Hippocampal formation (tissue), 2 donors: ENCODE measurements around the gene RNF17.
"Not testable (repeated sequence)": the region's sequence is repeated elsewhere in the genome, so short reads cannot be mapped to it uniquely, and the experiment has no call there.

Experiments
- DNase-seq, 2 donors: peaks; one replicate each; lab custom pipeline; 2025; lab: John Stamatoyannopoulos, UW

RNF17 gene, protein sequence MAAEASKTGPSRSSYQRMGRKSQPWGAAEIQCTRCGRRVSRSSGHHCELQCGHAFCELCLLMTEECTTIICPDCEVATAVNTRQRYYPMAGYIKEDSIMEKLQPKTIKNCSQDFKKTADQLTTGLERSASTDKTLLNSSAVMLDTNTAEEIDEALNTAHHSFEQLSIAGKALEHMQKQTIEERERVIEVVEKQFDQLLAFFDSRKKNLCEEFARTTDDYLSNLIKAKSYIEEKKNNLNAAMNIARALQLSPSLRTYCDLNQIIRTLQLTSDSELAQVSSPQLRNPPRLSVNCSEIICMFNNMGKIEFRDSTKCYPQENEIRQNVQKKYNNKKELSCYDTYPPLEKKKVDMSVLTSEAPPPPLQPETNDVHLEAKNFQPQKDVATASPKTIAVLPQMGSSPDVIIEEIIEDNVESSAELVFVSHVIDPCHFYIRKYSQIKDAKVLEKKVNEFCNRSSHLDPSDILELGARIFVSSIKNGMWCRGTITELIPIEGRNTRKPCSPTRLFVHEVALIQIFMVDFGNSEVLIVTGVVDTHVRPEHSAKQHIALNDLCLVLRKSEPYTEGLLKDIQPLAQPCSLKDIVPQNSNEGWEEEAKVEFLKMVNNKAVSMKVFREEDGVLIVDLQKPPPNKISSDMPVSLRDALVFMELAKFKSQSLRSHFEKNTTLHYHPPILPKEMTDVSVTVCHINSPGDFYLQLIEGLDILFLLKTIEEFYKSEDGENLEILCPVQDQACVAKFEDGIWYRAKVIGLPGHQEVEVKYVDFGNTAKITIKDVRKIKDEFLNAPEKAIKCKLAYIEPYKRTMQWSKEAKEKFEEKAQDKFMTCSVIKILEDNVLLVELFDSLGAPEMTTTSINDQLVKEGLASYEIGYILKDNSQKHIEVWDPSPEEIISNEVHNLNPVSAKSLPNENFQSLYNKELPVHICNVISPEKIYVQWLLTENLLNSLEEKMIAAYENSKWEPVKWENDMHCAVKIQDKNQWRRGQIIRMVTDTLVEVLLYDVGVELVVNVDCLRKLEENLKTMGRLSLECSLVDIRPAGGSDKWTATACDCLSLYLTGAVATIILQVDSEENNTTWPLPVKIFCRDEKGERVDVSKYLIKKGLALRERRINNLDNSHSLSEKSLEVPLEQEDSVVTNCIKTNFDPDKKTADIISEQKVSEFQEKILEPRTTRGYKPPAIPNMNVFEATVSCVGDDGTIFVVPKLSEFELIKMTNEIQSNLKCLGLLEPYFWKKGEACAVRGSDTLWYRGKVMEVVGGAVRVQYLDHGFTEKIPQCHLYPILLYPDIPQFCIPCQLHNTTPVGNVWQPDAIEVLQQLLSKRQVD (N-terminal part only)

DNA sequence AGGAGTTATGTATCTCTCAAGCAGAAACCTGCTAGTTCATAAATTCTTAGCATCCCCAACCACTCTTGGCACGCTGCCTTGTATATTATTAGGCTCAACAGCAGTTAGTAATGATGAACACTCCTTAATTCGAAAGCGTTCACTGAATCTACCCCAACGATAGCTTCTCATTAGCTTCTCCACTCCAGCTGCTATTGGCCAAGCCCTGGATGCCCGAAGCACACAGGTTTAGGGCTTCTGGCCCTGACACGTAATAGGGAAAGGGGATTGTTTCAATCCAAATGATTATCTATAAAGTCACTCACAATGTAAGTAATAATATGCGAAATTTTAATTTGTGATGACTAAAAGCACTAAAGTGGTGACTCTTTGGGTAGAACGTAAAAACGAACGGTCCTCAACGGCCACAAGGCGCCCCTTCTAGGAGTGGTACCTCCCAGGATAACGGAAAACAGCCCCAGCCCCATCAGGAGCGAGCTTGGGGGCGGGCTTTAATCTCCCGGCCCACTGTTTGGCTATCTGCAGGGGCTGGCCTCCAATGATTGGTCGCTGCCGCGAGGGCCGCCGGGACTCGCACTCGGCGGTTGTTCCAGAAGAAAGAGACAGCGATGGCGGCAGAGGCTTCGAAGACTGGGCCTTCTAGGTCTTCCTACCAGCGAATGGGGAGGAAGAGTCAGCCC lies at the start of gene RNF17:
Gene RNF17 (plus strand): TSS at position 574 of the 680 bp plus-strand sequence. CDS start 35 bp downstream, at position 609.
- no peak for DNase-seq

DNA sequence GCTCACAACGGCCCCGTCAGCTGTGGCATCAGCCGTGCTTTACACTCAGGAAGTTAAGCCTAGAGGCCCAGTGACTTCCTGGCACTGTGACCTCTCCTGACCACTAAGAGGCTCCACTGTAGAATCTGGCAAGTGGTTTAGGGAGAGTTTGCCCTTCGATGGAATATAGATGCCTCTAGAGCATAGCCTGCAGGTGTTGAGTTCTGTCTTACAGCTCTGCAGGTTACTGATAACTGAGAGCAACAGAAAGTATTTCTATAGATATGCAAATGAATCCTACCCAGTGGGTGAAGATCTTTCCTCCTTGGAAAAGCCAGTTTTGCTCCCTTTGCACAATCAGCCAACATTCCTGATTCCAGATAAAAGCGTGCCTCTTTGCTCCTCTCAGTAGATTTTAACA lies 48.0 kb upstream of the RNF17 start:
- DNase-seq, result no peak

DNA sequence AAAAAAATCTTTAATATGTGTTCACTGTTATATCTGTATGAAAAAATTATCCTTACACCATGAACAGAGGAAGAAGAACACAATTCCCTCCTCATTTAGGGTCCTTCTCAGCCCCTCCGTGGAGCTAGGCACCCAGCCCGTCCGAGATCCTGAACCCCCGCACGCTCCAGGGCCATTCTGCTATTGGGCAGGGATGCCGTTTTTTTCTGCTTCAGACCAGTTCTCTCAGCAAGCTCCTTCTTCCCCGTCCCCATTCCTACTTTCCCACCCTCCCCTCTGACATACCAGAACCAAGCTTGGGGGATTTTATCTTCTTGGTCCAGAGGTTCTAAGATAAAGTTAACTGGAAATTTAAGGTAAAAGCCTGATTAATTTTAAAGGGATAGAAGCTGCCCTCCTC lies 47.5 kb upstream of the RNF17 start:
- DNase-seq, result no peak

DNA sequence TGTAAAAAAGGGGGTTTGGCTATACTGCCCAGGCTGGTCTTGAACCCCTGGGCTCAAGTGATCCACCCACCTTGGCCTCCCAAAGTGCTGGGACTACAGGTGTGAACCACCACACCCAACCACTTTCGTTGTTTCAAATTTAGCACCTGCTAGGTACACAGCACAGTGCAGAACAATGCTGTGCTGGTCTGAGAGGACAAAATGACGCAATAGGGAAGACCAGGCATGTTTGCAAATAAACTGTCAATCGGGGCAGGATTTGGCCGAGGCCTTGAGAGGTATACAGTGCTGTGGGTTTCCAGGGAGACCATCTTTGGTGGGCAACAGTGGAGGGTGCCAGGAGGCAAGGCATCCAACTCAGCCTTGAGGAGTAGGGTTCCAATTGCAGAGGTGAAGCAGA lies 46.8 kb upstream of the RNF17 start:
- DNase-seq, result no peak

DNA sequence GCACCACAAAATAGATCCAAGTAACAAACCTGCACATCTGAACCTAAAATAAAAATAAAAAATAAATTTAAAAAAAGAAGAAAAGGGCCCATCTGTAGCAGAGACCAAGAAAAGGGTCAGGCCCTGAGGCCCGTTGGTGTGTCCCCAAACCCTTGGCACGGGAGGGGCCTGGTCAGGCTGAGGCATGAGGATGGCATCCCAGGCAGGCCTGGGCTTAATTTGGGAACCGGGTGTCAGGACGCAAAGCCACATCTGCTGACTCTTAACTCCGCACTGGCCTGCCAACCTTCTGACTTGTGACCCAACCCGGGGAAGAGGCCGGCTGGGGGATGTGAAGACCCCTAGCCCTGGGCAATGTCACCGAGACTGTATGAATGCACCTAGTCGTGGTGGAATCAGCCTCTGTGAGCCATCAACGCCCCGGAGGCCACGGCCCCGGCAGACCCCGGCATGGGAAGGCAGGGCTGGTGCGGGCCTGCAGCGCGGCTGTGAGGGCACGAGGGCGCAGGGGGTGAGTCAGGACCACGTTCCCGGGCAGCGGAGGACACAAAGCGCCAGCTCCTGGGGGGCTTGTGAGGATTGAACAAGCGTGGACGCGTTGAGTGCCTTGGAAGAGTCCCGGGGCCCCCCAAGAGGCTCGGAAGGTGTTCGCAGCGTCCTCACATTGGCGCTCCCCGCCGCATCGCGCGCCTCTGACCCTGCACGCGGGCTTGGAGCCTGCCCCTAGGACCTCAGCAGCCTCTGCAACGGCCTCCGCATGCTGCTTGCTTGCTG lies 45.6 kb upstream of the RNF17 start:
- no peak for DNase-seq

DNA sequence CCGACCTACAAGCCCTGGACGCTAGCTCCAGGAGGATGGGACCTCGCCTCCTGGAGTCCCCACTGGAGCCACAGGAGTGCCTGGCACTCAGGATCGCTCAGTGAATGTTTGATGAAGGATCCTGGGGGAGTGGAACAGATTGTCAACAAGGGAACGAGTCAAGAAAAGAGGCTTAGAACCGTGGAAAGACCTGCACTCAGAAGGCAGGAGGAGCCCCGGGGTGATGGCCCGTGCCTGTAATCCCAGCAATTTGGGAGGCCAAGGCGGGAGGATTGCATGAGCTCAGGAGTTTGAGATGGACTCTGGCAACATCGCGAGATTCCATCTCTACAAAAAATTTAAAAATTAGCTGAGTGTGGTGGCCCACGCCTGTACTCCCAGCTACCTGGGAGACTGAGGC lies 44.8 kb upstream of the RNF17 start:
- no peak for DNase-seq

DNA sequence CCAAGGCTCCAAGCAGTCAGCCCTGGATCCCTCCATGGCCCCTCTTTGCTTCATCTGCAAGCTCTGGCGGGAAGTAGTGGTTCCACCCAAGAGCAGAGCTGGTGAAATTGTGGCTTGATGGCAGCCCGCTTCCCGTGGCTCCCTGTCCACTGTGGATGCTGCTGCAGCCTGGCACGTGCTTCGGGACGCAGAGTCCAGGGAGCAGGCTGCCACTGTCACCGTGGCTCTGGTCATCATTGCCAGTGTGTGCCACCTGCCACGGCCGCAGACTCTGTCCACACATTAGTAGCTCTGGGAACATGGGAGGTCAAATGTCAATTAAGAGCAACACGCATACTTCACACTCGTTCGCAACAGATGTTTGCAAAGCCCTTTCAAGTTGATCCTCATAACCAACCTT lies 40.8 kb upstream of the RNF17 start:
- no peak for DNase-seq

DNA sequence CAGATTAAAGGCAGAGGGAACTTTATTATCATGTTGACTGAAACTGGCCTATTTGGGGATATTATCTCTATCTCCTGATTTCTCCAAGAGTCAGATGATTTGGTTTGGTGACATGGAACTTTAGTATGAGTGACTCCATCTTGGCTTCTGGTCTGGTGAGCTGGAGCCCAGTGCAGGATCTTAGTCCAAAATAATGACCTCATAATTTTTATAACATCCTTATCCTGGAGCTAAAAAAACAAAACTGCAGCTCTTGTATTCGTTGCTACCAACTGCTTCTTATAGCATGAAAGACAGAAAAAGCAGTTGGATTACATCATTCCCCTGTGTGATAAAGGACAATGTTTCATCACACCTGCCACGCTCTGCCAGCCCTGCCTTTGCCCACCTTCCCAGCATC lies 39.3 kb upstream of the RNF17 start:
- DNase-seq, result no peak

DNA sequence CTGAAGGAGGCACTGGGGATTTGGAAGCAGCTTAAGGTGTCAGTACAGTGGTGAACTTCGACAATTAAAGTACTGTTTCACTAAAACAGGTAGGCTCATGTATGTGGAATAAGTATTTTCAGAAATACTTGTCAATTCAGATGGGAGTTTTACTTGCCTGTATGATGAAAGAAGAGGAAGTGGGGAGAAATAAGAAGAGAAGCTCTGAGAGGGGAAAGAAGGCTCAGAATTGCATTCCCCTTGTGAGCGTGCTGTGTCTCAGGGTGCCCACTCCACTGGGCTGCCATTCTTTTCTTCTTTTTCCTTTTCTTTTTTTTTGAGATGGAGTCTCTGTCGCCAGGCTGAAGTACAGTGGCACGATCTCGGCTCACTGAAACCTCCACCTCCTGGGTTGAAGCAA lies 38.6 kb upstream of the RNF17 start:
- DNase-seq, result no peak

DNA sequence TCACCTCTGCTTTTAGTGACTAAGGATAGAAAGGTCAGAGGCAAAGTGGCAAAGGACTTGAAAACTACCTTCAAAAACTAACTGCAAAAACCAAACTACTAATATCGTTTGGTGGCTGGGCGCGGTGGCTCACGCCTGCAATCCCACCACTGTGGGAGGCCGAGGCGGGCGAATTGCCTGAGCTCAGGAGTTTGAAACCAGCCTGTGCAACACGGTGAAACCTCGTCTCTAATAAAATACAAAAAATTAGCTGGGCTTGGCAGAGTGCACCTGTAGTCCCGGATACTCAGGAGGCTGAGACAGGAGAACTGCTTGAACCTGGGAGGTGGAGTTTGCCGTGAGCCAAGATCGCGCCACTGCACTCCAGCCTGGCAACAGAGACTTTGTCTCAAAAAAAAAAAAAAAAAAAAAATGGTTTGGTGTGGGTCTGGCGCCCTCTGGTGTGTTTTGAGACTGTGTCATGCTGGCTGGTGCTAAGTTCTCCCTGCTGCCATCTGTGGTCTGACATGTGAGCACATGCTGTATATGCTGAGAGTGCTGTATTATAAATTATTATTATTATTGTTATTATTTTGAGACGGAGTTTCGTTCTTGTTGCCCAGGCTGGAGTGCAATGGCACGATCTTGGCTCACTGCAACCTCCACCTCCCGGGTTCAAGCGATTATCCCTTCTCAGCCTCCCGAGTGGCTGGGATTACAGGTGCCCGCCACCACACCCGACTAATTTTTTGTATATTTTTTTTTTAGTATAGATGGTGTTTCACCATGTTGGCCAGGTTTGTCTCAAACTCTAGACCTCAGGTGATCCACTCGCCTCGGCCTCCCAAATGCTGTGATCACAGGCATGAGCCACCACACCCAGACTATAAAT lies 36.0 kb upstream of the RNF17 start:
- peak; percentile 43 to 80 for DNase-seq

DNA sequence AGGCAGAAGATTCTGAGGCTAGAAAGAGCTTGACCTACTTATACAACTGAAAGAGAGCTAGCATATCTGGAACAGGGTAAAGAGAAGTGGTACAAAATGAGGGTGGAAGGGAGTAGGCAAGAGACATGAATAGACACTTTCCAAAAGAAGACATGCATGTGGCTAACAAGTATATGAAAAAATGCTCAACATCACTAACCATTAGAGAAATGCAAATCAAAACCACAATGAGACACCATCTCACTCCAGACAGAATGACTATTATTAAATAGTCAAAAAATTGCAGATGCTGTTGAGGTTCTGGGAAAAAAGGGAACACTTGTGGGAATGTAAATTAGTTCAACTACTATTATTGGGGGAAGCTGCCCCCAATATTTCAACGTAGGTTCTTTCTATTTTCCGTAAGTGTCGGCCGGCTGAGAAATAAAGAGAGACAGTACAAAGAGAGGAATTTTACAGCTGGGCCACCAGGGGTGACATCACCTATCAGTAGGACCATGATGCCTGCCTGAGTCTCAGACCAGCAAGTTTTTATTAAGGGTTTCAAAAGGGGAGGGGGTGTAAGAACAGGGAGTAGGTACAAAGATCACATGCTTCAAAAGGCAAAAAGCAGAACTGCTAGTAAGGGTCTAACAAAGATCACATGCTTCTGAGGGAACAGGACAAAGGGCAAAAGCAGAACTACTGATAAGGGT lies 32.9 kb upstream of the RNF17 start:
- not testable (repeated sequence) for DNase-seq

DNA sequence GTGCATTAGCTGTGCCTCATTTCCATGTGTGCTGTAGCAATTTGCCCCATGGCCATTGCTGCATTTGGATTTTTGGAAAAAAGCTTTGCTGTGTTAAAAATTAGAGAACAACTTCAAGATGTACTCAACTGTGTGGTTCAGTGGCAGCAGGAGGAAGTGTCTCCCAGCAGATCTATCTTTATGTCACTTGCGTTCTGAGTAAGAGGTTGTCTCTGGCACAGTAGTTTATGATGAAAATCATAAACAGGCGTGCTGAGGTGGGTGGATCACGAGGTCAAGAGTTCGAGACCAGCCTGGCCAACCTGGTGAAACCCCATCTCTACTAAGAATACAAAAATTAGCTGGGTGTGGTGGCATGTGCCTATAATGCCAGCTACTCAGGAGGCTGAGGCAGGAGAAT lies 29.0 kb upstream of the RNF17 start:
- DNase-seq, result no peak

DNA sequence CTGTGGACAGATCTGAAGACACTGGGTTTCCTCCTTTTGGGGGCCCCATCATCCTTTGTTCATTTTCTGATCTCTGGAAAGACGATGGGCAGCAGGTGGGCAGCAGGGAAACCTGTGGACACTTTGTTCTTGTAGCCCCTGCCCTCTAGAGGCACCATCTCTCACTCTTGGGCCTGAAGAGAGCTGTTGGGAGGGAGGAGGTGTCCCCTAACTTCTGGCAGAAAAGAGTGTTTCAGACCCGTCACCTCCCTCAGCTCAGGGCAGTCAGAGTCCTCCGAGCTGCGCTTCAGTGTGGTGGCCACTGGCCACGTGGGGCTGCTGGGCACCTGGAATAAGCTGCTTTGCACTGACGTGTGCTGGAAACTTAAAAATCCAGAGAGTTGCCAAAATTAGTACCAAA lies 26.9 kb upstream of the RNF17 start:
- no peak for DNase-seq

DNA sequence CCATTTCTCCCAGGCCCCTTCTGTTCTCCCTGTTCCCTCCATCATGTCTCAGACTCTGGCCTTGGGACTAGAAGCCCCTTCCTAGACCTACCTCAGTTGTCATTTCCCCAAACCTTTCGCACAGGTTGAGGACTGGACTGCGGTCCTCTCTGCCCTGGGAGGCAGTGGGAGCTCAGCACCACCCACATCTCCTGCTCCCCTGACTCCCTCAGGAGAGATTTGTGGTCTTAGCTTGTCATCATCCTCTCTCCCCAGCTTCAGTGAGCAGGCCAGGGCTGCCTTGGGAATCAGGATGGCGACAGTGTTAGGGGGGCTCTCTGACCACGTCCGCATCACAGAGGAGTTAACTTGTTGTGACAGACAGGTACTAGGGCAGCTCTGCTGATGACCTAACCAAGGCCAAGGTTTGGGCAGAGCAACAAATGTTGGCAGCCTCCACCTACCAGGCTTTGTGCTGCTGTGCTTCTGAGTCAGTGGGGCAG lies 25.6 kb upstream of the RNF17 start:
- DNase-seq, result no peak

DNA sequence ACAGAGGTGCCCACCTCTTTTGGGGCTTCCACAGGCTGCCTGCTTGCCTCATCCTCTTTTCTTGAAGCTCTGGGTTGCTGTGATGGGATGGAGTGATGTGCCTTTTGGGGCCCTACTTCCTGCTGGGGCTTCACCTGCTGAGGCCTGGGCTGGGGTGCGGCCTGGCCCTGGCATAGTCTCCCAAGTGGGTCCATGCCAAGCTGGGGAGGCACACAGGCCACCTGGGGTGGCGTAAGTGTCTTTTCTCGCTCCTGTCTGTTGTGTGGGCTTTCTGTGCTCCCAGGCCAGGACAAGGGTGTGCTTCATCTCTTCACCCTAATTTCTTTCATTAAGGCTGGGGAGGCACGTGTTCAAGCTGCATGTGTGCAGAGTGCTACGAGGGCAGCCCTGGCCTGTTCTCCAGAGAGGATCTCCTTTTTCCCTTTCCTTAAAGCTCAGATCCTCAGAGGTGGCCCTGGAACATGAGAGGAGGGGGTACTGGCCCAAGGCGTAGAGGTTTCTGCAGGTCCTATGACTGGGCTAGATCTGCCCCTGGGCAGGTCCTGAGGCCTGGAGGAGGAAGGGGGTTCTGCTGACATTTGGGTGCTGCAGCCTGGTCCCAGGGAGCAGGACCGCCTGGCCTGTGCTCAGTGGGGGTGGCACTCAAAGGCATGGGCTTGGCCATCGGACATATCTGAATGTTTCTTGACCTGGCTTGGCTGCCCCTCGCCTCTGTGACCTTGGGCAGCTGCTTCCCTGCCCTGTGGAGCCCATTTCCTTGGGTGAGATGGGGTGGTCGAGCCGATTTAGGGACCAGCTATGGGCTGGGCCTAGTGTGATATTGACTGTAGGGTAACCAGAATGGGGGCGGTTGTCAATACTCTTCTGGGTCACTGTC lies 23.7 kb upstream of the RNF17 start:
- no peak for DNase-seq

DNA sequence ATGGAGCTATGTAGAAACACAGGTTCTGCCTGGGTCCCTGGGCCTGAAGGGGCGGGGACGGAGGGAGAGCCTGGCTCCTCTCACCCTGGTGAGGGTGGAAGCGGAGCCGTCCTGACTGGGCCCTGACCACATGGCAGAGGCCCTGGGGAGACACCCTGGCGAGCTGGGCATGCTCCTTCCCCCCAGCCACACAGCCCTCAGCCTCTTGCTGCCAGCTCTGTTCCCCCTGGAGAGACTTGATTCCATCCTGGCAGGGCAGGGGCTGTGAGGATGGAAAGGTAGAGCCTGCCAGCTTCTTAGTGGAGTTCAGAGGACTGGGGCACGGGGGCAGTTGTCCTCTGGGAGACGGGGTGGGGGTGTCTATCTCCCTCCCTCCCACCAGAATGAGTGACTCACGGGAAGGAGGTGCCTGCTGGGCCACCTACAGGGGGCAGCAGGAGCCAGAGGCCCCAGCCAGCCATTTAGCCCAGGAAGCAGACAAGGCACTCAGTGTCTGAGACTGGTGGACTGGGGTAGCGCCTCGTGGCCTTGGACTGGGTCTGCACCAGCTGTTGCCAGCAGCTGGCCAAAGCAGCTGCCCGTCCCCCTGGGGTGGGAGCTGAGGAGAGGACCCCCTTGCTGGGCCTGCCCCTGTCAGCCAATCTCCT lies 22.8 kb upstream of the RNF17 start:
- DNase-seq, result no peak

DNA sequence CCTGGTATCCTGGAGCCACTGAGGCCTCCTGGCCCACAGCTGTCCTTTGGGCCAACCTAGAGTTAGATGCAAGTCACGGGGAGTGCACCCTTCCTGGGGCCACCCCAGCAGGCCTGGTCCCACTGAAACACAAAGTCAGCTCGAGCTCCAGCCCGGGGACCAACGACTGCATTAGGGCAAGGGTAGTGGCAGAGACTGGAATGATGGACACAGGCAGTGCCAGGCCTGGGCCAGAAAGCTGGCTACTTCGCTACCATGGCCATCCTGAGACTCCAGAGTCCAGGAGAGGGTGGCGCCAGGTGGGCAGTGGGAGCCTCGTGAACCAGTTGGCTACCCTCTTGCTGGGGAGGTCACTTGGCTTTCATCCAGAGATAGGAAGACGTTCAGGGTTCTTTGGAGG lies 22.2 kb upstream of the RNF17 start:
- no peak for DNase-seq

DNA sequence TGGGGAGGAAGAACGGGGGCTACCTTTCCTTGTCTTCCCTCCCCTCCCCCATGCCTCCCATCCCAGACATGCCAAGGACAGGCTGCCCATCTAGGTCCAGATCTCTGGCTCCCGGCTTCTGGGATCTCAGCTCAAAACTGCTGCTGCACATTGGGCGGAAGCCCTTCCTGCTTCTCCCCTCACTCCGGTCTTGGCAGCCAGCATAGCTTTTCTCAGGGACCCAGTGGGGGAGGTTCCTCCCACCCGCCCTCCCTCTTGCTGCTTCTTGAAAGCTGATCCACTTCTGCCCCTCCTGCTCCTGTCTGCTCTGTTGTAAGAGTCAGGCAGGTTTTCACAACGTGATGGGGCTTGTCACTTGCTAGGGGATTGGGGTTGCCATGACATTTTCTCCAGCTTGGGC lies 21.7 kb upstream of the RNF17 start:
- DNase-seq, result no peak
